Smooth muscle cell (in vitro differentiated cells): ENCODE measurements around the gene BDNF. TPM values are rescaled to one million over a fixed set of nuclear protein-coding genes. Genes with fewer than 3 reads are reported as not detected.
A peak's percentile ranks its signal among the peaks of the same experiment; 100 is the strongest.
"Not testable (repeated sequence)": the region's sequence is repeated elsewhere in the genome, so short reads cannot be mapped to it uniquely, and the experiment has no call there.

Source experiments
- DNase-seq: peaks from one replicate; lab custom pipeline; 2025; ENCODE audit not compliant: unreplicated experiment; lab: John Stamatoyannopoulos, UW
- H2AFZ ChIP-seq: fragments of 200-600 bp; sonication (generic); 2 replicates; pipeline ENCODE4 v1.6.0; 2016; ENCODE audit warnings: antibody characterized with exemption, low read depth, mild to moderate bottlenecking
- H3F3A ChIP-seq: fragments of 200-600 bp; sonication (generic); 2 replicates; pipeline ENCODE4 v1.6.0; 2017; ENCODE audit warnings: antibody characterized with exemption, low read depth
- H3K27ac ChIP-seq: fragments of 200-600 bp; sonication (generic); 2 replicates; pipeline ENCODE4 v1.5.1; 2016; ENCODE audit warnings: low read depth, mild to moderate bottlenecking
- H3K27me3 ChIP-seq: fragments of 200-600 bp; sonication (generic); 2 replicates; pipeline ENCODE4 v1.6.1; 2016; ENCODE audit warnings: low read depth, mild to moderate bottlenecking
- H3K36me3 ChIP-seq: fragments of 200-600 bp; sonication (generic); 2 replicates; pipeline ENCODE4 v1.5.1; 2016; ENCODE audit warnings: low read depth
- H3K4me1 ChIP-seq: fragments of 200-600 bp; sonication (generic); 2 replicates; pipeline ENCODE4 v1.5.1; 2016; ENCODE audit warnings: low read depth
- H3K4me2 ChIP-seq: fragments of 200-600 bp; sonication (generic); 2 replicates; pipeline ENCODE4 v1.6.0; 2016; ENCODE audit warnings: mild to moderate bottlenecking
- H3K4me3 ChIP-seq: fragments of 200-600 bp; sonication (generic); 2 replicates; pipeline ENCODE4 v1.5.1; 2016; ENCODE audit warnings: mild to moderate bottlenecking
- H3K79me2 ChIP-seq: fragments of 200-600 bp; sonication (generic); 2 replicates; pipeline ENCODE4 v1.6.0; 2016; ENCODE audit warnings: low read depth, mild to moderate bottlenecking
- H3K9ac ChIP-seq: fragments of 200-600 bp; sonication (generic); 2 replicates; pipeline ENCODE4 v1.6.0; 2016; ENCODE audit warnings: low read depth
- H3K9me3 ChIP-seq: fragments of 200-600 bp; sonication (generic); replicated peaks from 2 replicates; pipeline ENCODE4 v1.5.1; 2016; ENCODE audit warnings: low read depth
- H4K20me1 ChIP-seq: fragments of 200-600 bp; sonication (generic); 2 replicates; pipeline ENCODE4 v1.6.0; 2016; ENCODE audit warnings: low read depth
- CTCF ChIP-seq: fragments of 200-600 bp; sonication (generic); IDR thresholded peaks from 2 replicates; pipeline ENCODE4 v1.5.1; 2017; ENCODE audit warnings: borderline replicate concordance, mild to moderate bottlenecking, antibody characterized with exemption; ENCODE audit not compliant: insufficient read depth, poor library complexity, severe bottlenecking
- WGBS: methylation state at CpG from one replicate; pipeline ENCODE4 v1.1.7; 2016; ENCODE audit warnings: low lambda C conversion rate; 5-methylcytosine and 5-hydroxymethylcytosine counted together
- polyA plus RNA-seq: library from polyadenylated mRNA; unstranded; fragments of >200 nt; fragmentation: Nextera tagmentation; extraction: Ambion mirVana; gene quantifications from 2 replicates; pipeline ENCODE4 v1.2.1, GENCODE V29; 2016
- total RNA-seq: library from RNA; depleted of rRNA; stranded (reverse); fragments of >200 nt; gene quantifications from 2 replicates; pipeline ENCODE4 v1.2.3, GENCODE V29; 2014

The BDNF gene
- total and polyA plus RNA-seq, 2 experiments from 2014 or later = 5.6 to 8.2 TPM

DNA sequence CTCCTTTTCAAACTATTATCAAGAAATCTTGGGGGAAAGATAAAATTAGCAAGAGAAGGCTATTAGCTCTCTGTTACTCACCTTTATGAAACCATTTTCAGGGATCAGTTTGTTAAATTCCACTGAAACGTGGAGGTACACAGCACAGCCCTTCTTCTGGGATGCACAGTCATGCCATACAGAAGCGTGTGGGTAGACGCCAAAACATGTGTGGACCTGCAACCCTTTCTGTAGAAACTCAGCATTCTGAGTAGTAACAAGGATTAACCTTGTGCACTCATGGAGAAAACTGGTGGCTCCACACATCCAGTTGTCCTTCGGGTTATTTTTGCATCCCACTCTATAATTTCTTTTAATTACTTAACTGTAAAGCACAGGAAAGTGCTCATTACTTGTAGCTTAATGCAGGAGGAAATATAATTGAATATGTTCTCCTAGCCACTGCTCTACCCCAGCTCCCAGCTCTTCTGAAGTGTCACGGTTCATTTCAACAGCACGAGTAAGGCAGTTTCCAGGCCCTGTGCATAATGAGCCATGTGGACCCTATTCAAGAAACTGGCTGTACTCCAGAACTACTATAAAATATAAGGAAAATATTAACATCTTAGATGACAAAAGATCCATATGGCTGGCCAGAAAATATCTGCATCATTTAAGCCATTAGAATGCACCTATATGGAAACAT lies 26.1 kb downstream of the BDNF start:
- no peak for DNase-seq
- no peaks in the 10 kb centered on the region for H3F3A ChIP-seq
- H3K4me3 ChIP-seq = no peak overlapping the region
- peak overlapping the region; percentile 58 for H3K27ac ChIP-seq
- 78% methylated on average over 6 of the region's 6 CpGs for WGBS
- no peak overlapping the region for H3K4me2 ChIP-seq
- no peaks in the 10 kb centered on the region for H3K36me3 ChIP-seq
- H3K9ac ChIP-seq = no peak overlapping the region
- H3K4me1 ChIP-seq = no peaks in the 10 kb centered on the region
- H4K20me1 ChIP-seq = peaks cover 10% of the 10 kb centered on the region
- H3K9me3 ChIP-seq = no peaks in the 10 kb centered on the region
- H3K79me2 ChIP-seq = no peaks in the 10 kb centered on the region
- no peak for TF ChIP-seq CTCF
- no peaks in the 10 kb centered on the region for H3K27me3 ChIP-seq
- no peak overlapping the region for H2AFZ ChIP-seq

- TF ChIP-seq CTCF = no peak
- Histone ChIP-seq H3K9ac (no peak overlapping the region), H2AFZ (no peak overlapping the region), H3K27me3 (no peaks in the 10 kb centered on the region), H3K4me1 (no peaks in the 10 kb centered on the region), H4K20me1 (peaks cover 10% of the 10 kb centered on the region), H3K27ac (peak overlapping the region; percentile 58), H3K79me2 (no peaks in the 10 kb centered on the region), H3K9me3 (no peaks in the 10 kb centered on the region), H3K4me2 (no peak overlapping the region), H3K36me3 (no peaks in the 10 kb centered on the region), H3K4me3 (no peak overlapping the region), H3F3A (no peaks in the 10 kb centered on the region)
- WGBS = 100% methylated on average over 2 of the region's 2 CpGs
- no peak for DNase-seq
Observed at GRCh38 chr11:27672836-27673464, 27.3 kb downstream of the BDNF start.

- H3K9ac ChIP-seq, H3K4me2 ChIP-seq, H3F3A ChIP-seq, H3K4me1 ChIP-seq, H3K4me3 ChIP-seq, H3K27ac ChIP-seq, H3K79me2 ChIP-seq, H3K36me3 ChIP-seq, H4K20me1 ChIP-seq, DNase-seq, H3K27me3 ChIP-seq, H2AFZ ChIP-seq, H3K9me3 ChIP-seq: not testable (repeated sequence)
- WGBS = 76% methylated on average over 11 of the region's 11 CpGs
Observed at GRCh38 chr11:27665508-27666101, 34.6 kb downstream of the BDNF start.

GRCh38 chr11:27663326-27663725 lies 36.9 kb downstream of the BDNF start:
- Histone ChIP-seq H3K9me3 (no peaks in the 10 kb centered on the region), H3F3A (no peaks in the 10 kb centered on the region), H3K4me3 (no peak overlapping the region), H4K20me1 (peaks cover 3% of the 10 kb centered on the region), H3K36me3 (no peaks in the 10 kb centered on the region), H3K9ac (no peak overlapping the region), H3K4me1 (no peaks in the 10 kb centered on the region), H2AFZ (no peak overlapping the region), H3K4me2 (no peak overlapping the region), H3K27ac (no peak overlapping the region), H3K79me2 (peaks cover 3% of the 10 kb centered on the region), H3K27me3 (no peaks in the 10 kb centered on the region)
- no peak for DNase-seq
- 92% methylated on average over 2 of the region's 2 CpGs for WGBS
- TF ChIP-seq CTCF = no peak
